H4 (cell line): ENCODE measurements around the gene ARHGAP18. TPM values are rescaled to one million over a fixed set of nuclear protein-coding genes. Genes with fewer than 3 reads are reported as not detected.

Experiments
- total RNA-seq: library from RNA; depleted of rRNA; stranded (reverse); fragments of >200 nt; shearing (Covaris generic); gene quantifications from 2 replicates; pipeline ENCODE4 v1.2.3, GENCODE V29; 2014; rRNA removed

The ARHGAP18 gene
- total RNA-seq, 1 experiment from 2014 or later, result 8.9 TPM

Other genes with a start within 250 kb of the ARHGAP18 start
- not detected in 2 replicates for gene TMEM244, start 151.1 kb upstream of the ARHGAP18 start, total RNA-seq